Measurements from ENCODE around the gene MAN1C1. TPM values are rescaled to one million over a fixed set of nuclear protein-coding genes. Genes with fewer than 3 reads are reported as not detected.

MAN1C1 gene
- total RNA-seq, 2 donors from 2014 or later = 2.2 to 4.3 TPM

- Histone ChIP-seq H3K27ac (ENCODE audit: low read depth, low read length) (no peak overlapping the region), H3K9ac (ENCODE audit: extremely low read depth, low read length, poor library complexity, severe bottlenecking) (peak overlapping the region; percentile 34), H3K4me1 (ENCODE audit: control insufficient read depth, insufficient read depth, low read length) (peaks cover 10% of the 10 kb centered on the region), H3K36me3 (ENCODE audit: control insufficient read depth, insufficient read depth, low read length) (peaks cover 8% of the 10 kb centered on the region), H3K27me3 (ENCODE audit: control insufficient read depth, insufficient read depth, low read length, poor library complexity, severe bottlenecking) (no peaks in the 10 kb centered on the region), H3K9me3 (ENCODE audit: control insufficient read depth, low read length) (no peaks in the 10 kb centered on the region), H3K4me3 (ENCODE audit: low read length) (peak overlapping the region; percentile 82)
- Mint-ChIP-seq H3K27me3 (ENCODE audit: insufficient read depth) (no peaks in the 10 kb centered on the region), H3K4me3 (peak overlapping the region; percentile 73), H3K4me1 (peaks cover 29% of the 10 kb centered on the region), H3K27ac (peak overlapping the region; percentile 61), H3K9me3 (no peaks in the 10 kb centered on the region), H3K36me3 (ENCODE audit: low read depth) (peaks cover 7% of the 10 kb centered on the region)
- DNase-seq = no peak
- 79 to 83% methylated on average over 11 to 15 of the region's 15 CpGs for WGBS, 2 experiments (ENCODE audit: insufficient coverage in 1 of 2, insufficient read length in 1 of 2)
- TF ChIP-seq CTCF (conservative IDR thresholded peaks at IDR 0.05) = no peak
Measured at GRCh38 chr1:25800703-25801377, 184.2 kb downstream of the MAN1C1 start.

- no peak overlapping the region for H3K4me3 Mint-ChIP-seq
Measured at GRCh38 chr1:25802915-25803314, 186.3 kb downstream of the MAN1C1 start.

GRCh38 chr1:25803368-25803767, 186.8 kb downstream of the MAN1C1 start:
- WGBS, 2 experiments (ENCODE audit: insufficient coverage in 1 of 2, insufficient read length in 1 of 2) = 88 to 100% methylated on average over 1 of the region's 1 CpG
- Mint-ChIP-seq H3K36me3 (ENCODE audit: low read depth) (peaks cover 15% of the 10 kb centered on the region), H3K4me3 (no peak overlapping the region), H3K27me3 (ENCODE audit: insufficient read depth) (no peaks in the 10 kb centered on the region), H3K4me1 (peaks cover 19% of the 10 kb centered on the region), H3K9me3 (no peaks in the 10 kb centered on the region), H3K27ac (no peak overlapping the region)
- DNase-seq = no peak
- no peak for TF ChIP-seq CTCF (conservative IDR thresholded peaks at IDR 0.05)
- Histone ChIP-seq H3K9ac (ENCODE audit: extremely low read depth, low read length, poor library complexity, severe bottlenecking) (no peak overlapping the region), H3K4me1 (ENCODE audit: control insufficient read depth, insufficient read depth, low read length) (peaks cover 4% of the 10 kb centered on the region), H3K27me3 (ENCODE audit: control insufficient read depth, insufficient read depth, low read length, poor library complexity, severe bottlenecking) (no peaks in the 10 kb centered on the region), H3K9me3 (ENCODE audit: control insufficient read depth, low read length) (no peaks in the 10 kb centered on the region), H3K4me3 (ENCODE audit: low read length) (no peak overlapping the region), H3K27ac (ENCODE audit: low read depth, low read length) (no peak overlapping the region), H3K36me3 (ENCODE audit: control insufficient read depth, insufficient read depth, low read length) (peaks cover 18% of the 10 kb centered on the region)

More at GRCh38 chr1:25802915-25803314, 186.3 kb downstream of the MAN1C1 start:
- Histone ChIP-seq H3K27me3 (ENCODE audit: control insufficient read depth, insufficient read depth, low read length, poor library complexity, severe bottlenecking) (no peaks in the 10 kb centered on the region), H3K27ac (ENCODE audit: low read depth, low read length) (no peak overlapping the region), H3K9ac (ENCODE audit: extremely low read depth, low read length, poor library complexity, severe bottlenecking) (no peak overlapping the region), H3K36me3 (ENCODE audit: control insufficient read depth, insufficient read depth, low read length) (peaks cover 18% of the 10 kb centered on the region), H3K4me1 (ENCODE audit: control insufficient read depth, insufficient read depth, low read length) (peaks cover 4% of the 10 kb centered on the region), H3K4me3 (ENCODE audit: low read length) (no peak overlapping the region), H3K9me3 (ENCODE audit: control insufficient read depth, low read length) (no peaks in the 10 kb centered on the region)
- Mint-ChIP-seq H3K4me1 (peaks cover 21% of the 10 kb centered on the region), H3K27me3 (ENCODE audit: insufficient read depth) (no peaks in the 10 kb centered on the region), H3K36me3 (ENCODE audit: low read depth) (peaks cover 15% of the 10 kb centered on the region), H3K9me3 (no peaks in the 10 kb centered on the region), H3K27ac (no peak overlapping the region)
- TF ChIP-seq CTCF (conservative IDR thresholded peaks at IDR 0.05) = no peak
- no peak for DNase-seq
- 90 to 91% methylated on average over 6 of the region's 6 CpGs for WGBS, 2 experiments (ENCODE audit: insufficient coverage in 1 of 2, insufficient read length in 1 of 2)
